ENCODE data around the gene RASSF9. TPM values are rescaled to one million over a fixed set of nuclear protein-coding genes. Genes with fewer than 3 reads are reported as not detected.

RASSF9 gene
- total and polyA plus RNA-seq, 2 experiments from 2014 or later, result 0.31 to 0.35 TPM

- H2AFZ ChIP-seq, result no peak overlapping the region
- H3K79me2 ChIP-seq (replicated peaks; ENCODE audit: insufficient read depth), result no peaks in the 10 kb centered on the region
- H3K27me3 ChIP-seq (ENCODE audit: insufficient read depth), result no peaks in the 10 kb centered on the region
- Mint-ChIP-seq H3K36me3 (ENCODE audit: low read depth) (no peaks in the 10 kb centered on the region), H3K27me3 (ENCODE audit: insufficient read depth, low read depth, poor library complexity) (peaks cover 1% of the 10 kb centered on the region), H3K4me1 (peaks cover 3% of the 10 kb centered on the region; the same call in 2 of the 3 replicates), H3K27ac (peak overlapping the region; percentile 42), H3K9me3 (no peaks in the 10 kb centered on the region), H3K4me3 (no peak overlapping the region)
- H3K4me3 ChIP-seq, result no peak overlapping the region
- H3K27ac ChIP-seq (ENCODE audit: low read depth), result no peak overlapping the region
- DNase-seq (ENCODE audit: low spot score) (no peak), ATAC-seq (no peak)
- TF ChIP-seq ZNF114 (CRISPR knock-in tag; IDR thresholded peaks at IDR 0.05) (no peak), ZNF462 (CRISPR knock-in tag; IDR thresholded peaks at IDR 0.05) (no peak), JUNB (IDR thresholded peaks at IDR 0.05; ENCODE audit: unreplicated experiment) (no peak), POLR2AphosphoS5 (IDR thresholded peaks at IDR 0.05; ENCODE audit: low read depth) (no peak), ZNF331 (CRISPR knock-in tag; IDR thresholded peaks at IDR 0.05; ENCODE audit: low read depth) (no peak), CREB1 (CRISPR knock-in tag; IDR thresholded peaks at IDR 0.05; ENCODE audit: low read depth) (no peak), EZH2phosphoT487 (IDR thresholded peaks at IDR 0.05; ENCODE audit: unreplicated experiment) (no peak), ETS1 (IDR thresholded peaks at IDR 0.05) (no peak), CTCF (conservative IDR thresholded peaks at IDR 0.05; ENCODE audit: low read depth in 2 of 2) (no peak), EZH2 (IDR thresholded peaks at IDR 0.05; ENCODE audit: low read depth, unreplicated experiment) (no peak), STAT1 (IDR thresholded peaks at IDR 0.05; ENCODE audit: unreplicated experiment) (no peak)
- no peaks in the 10 kb centered on the region for H3K4me1 ChIP-seq (ENCODE audit: insufficient read depth)
- no peaks in the 10 kb centered on the region for H3F3A ChIP-seq (replicated peaks; ENCODE audit: low read depth)
- H4K20me1 ChIP-seq (replicated peaks; ENCODE audit: insufficient read depth), result no peaks in the 10 kb centered on the region
- no peaks in the 10 kb centered on the region for H3K36me3 ChIP-seq (ENCODE audit: insufficient read depth)
- H3K4me2 ChIP-seq, result no peak overlapping the region
- H3K9me2 ChIP-seq (ENCODE audit: insufficient read depth), result no peaks in the 10 kb centered on the region
These were observed 33.0 kb downstream of the RASSF9 start for GRCh38 chr12:85803231-85803630.

Measured in GM23338 (cell line).